ENCODE measurements around the gene LBP.
"Not testable (repeated sequence)": the region's sequence is repeated elsewhere in the genome, so short reads cannot be mapped to it uniquely, and the experiment has no call there.

Gene LBP

GRCh38 chr20:38321959-38322598 is 24.2 kb upstream of the LBP start:
- DNase-seq, result peak; percentile 69

GRCh38 chr20:38324159-38324558 is 22.1 kb upstream of the LBP start:
- no peak for DNase-seq

GRCh38 chr20:38325167-38325566 is 21.1 kb upstream of the LBP start:
- DNase-seq, result no peak

- peak; percentile 36 for DNase-seq
These were observed 20.4 kb upstream of the LBP start for GRCh38 chr20:38325905-38326304.

GRCh38 chr20:38326309-38326708 is 20.0 kb upstream of the LBP start:
- no peak for DNase-seq

GRCh38 chr20:38330638-38331037 is 15.6 kb upstream of the LBP start:
- DNase-seq, result no peak

GRCh38 chr20:38331245-38331644 is 15.0 kb upstream of the LBP start:
- no peak for DNase-seq

GRCh38 chr20:38331814-38332213 is 14.5 kb upstream of the LBP start:
- no peak for DNase-seq

GRCh38 chr20:38334016-38334415 is 12.3 kb upstream of the LBP start:
- DNase-seq, result no peak

- DNase-seq, result no peak
These were observed 9.6 kb upstream of the LBP start for GRCh38 chr20:38336726-38337125.

GRCh38 chr20:38337561-38338140 is 8.6 kb upstream of the LBP start:
- DNase-seq, result peak; percentile 74

- no peak for DNase-seq
These were observed 7.3 kb upstream of the LBP start for GRCh38 chr20:38338849-38339520.

GRCh38 chr20:38339521-38339896 is 6.8 kb upstream of the LBP start:
- not testable (repeated sequence) for DNase-seq

- DNase-seq, result no peak
These were observed 6.3 kb upstream of the LBP start for GRCh38 chr20:38339997-38340396.

- DNase-seq, result no peak
These were observed 5.6 kb upstream of the LBP start for GRCh38 chr20:38340693-38341092.

- no peak for DNase-seq
These were observed 4.1 kb upstream of the LBP start for GRCh38 chr20:38342216-38342615.

GRCh38 chr20:38342713-38343310 is 3.5 kb upstream of the LBP start:
- peak; percentile 52 for DNase-seq

- DNase-seq, result peak; percentile 43
These were observed 2.8 kb upstream of the LBP start for GRCh38 chr20:38343311-38344106.

GRCh38 chr20:38344107-38344701 is 2.1 kb upstream of the LBP start:
- no peak for DNase-seq

- DNase-seq, result no peak
These were observed 639 bp upstream of the LBP start for GRCh38 chr20:38345643-38346042.

- no peak for DNase-seq
These were observed 459 bp downstream of the LBP start for GRCh38 chr20:38346741-38347140.

- no peak for DNase-seq
These were observed 3.6 kb downstream of the LBP start for GRCh38 chr20:38349856-38350255.
